DMS53 treated with DMSO at 0.1 percent for 48 hours (cell line): ENCODE measurements around the gene ENPP5.

Source experiments
- DNase-seq: peaks from one replicate; lab custom pipeline; 2025; ENCODE audit not compliant: unreplicated experiment; lab: John Stamatoyannopoulos, UW

ENPP5 gene, protein sequence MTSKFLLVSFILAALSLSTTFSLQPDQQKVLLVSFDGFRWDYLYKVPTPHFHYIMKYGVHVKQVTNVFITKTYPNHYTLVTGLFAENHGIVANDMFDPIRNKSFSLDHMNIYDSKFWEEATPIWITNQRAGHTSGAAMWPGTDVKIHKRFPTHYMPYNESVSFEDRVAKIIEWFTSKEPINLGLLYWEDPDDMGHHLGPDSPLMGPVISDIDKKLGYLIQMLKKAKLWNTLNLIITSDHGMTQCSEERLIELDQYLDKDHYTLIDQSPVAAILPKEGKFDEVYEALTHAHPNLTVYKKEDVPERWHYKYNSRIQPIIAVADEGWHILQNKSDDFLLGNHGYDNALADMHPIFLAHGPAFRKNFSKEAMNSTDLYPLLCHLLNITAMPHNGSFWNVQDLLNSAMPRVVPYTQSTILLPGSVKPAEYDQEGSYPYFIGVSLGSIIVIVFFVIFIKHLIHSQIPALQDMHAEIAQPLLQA

DNA sequence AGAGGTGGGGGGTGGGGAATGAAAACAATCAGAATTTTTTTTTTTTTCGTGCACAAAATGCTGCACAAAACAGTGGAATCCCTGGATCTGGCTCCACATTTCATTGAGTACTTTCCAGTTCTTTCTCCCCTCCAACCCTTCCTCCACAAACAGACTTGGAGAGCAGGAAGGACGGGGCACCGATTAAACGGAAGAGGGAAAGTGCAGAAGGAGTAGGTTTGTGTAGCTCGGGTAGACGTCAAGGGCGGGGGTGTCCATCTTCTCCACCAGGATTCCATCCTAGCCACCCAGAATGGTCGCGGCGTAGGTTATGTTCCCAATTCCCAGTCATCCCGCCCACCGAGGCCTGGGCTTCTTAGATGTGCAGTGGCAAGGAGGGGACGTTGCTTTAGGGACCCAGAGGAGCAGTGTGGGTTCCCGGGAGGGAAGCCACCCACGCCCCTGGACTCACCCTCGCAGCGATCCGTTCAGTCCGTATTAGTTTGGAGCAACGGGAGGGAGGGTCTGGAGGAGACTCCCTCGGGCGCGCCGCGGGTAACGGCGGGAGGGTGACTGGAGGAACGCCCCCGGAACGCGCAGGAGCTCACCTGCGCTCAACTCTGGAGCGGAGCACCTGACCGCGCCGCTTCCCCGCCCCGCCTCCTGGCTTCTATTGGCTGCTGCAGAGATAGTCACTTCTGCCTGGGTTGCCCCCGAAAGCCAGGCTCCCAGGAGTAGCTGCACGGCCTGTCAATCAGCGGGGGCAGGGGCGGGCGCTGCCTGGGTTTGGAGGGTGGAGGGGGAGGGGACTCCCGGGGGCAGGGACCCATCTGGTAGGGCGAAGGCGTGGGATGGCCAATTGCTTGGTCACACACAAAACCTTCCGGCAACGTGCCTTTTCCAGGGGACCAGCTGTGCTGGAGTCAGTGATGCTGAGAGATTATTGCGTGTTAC is at the start of gene ENPP5:
Gene ENPP5, minus strand, starts transcription at position 624 of the 933 bp plus-strand sequence. CDS start 2,718 bp downstream, outside the sequence.
- peak; percentile 94 for DNase-seq

DNA sequence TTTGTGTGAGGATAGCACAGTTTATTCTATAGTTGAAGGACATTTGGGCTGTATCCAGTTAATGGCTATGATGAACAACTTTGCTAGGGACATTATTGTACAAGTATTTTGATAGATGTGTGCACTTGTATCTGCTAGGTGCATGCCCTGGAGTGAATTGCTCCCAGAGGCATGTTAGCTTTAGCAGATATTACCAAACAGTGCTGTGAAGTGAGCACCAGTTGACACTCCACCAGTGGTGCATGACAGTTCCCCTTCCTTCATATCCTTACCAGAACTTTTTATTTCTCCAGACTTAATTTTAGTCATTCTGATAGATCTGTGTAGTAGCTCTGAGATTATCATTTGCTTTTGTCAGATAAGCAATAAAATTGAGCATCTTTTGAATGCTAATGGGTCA is 48.9 kb upstream of the ENPP5 start:
- no peak for DNase-seq

DNA sequence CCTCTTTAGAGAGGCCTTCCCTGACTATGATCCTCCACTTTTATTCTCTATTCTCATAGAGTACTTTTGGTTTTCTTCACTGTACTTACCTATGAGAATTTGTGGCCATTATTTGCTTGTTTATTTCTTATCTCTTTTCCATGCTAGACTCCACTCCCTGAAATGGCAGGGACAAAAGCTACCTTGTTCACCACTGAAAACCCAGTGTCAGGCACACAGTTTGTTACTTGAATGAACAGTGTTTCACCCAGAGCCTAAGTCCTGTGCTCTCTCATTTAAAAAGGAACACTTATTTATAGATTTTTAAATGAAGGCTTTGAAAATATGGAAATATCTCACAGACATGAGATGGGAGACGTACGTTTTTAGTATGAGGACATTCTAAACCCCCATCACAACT is 47.7 kb upstream of the ENPP5 start:
- no peak for DNase-seq

DNA sequence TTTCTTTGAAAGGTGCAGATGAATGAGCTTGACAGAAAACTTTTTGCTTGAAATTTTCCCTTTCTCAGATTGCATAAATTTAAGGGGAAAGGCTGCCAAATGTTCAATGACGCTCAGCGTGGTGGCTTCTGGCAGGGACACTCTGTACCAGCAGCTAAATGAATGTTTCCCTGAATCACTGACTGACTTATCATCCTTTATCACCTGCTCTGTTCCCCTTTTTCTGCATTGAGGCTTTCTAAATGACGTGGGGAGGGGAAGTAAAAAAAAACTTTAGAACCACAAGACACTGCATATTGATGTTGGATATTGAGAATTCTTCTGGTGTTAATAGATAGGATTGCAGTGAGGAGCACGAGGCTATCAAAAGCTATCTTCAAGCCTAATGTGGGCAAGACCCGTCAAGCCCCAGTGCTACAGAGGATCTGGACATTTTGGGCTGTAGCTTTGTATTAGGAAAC is 46.9 kb upstream of the ENPP5 start:
- DNase-seq: no peak

DNA sequence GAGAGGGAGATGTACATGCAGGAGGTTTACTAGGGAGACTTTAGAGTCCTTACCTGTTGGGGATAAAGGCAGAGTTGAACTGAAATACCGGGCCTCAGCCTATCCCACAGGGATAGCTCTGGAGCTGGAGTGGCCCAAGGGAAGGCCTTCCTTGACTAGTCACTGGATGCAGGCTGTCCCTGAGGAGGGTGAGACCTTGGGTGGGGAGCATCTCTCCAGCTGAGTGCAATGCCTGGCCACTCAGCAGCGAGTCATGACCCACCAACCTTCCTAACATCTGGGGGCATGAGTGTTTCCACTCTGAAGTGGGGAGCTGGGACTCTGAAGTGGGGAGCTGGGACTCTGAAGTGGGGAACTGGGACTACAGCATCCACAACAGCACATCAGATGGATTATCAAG is 46.1 kb upstream of the ENPP5 start:
- DNase-seq: no peak

DNA sequence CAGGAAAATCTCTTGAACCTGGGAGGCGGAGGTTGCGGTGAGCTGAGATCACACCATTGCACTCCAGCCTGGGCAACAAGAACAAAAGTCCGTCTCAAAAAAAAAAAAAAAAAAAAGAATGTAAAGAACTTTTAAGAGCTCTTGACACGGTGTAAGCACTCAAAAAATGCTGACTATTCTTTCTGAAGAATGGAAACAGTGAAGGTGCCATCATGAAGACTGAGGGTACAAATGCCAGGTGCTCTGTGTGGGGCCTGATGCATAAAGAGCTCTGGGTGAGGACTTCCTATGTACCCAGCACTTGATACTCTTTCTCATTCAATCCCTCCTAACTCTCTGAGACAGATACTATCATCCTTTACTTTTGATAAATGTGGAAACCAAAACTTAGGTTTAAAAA is 45.0 kb upstream of the ENPP5 start:
- DNase-seq: no peak

DNA sequence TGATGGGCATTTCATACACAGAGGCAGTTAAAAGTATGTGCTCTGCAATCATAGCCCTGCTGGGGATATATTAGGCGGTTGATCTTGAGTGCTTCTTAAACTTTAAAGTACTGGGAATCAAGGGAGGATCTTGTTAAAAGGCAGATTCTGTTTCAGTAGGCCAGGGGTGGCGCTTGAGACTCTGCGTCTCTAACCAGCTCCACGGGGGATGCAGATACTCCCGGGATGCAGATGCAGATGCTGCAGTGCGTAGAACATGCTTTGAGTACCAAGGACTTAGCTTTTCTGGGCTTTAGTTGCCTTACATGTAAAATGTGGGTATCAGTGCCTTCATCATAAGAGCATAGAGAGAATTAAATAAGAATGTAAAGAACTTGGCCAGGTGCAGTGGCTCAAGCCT is 44.4 kb upstream of the ENPP5 start:
- DNase-seq: no peak

DNA sequence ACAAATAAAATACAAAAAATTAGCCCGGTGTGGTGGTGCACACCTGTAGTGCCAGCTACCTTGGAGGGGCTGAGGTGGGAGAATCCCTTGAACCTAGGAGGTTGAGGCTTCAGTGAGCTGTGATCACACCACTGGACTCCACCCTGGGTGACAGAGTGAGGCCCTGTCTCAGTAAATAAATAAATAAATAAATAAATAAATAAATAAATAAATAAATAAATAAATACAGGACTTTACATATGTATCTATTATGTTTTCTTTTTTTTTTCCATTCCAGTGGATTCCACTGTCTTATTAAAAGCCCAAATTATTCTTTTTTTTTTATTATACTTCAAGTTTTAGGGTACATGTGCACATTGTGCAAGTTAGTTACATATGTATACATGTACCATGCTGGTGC is 41.1 kb upstream of the ENPP5 start:
- no peak for DNase-seq

DNA sequence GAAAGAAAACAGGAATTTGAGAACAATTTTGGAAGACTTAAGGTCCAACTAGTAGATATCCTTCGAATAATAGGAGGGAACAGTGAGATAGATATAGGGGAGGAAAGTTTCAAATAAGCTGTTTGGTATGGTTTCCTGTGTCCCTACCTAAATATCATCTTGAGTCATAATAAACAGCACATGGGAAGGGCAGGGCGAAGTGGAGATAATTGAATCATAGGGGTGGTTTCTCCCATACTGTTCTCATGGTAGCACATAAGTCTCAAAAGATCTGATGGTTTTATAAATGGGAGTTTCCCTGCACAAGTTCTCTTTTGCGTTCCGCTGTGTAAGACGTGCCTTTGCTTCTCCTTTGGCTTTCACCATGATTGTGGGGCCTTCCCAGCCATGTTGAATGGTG is 39.5 kb upstream of the ENPP5 start:
- DNase-seq: no peak

DNA sequence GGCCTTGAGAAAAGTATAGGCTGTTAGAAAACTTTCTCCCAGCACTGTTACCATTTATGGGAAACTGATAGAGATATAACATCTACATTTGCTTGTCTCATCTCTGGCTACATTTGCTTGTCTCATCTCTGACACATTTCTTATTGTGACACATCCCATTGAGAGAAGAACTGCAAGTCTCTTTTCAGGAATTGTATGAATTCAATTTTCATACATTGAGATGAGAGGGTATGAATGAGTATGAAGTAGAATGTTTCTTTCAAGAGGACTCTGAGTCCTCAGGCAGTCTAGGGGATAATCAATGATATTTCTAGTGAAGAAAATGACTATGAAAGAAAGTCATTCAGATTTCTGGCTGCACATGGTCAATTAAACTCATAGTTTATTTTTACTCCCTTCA is 37.5 kb upstream of the ENPP5 start:
- DNase-seq: no peak

DNA sequence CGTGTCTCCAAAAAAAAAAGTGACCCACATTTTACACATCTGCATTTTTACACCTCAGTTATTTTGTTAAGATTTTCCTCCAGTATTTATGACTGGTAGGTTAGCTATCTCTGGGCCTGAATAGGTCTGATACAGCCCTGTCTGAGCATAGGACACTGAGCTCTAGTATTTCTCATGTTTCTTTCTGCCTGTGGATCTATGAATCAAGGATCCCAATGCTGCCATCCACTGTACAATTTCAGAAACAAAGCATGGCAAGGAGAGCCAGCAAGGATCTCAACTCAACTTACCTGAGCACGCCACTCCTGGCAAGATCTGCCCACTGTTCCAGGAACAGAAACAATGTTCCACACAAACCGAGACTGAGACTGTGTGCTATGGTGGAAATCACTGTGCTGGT is 36.4 kb upstream of the ENPP5 start:
- DNase-seq: no peak

DNA sequence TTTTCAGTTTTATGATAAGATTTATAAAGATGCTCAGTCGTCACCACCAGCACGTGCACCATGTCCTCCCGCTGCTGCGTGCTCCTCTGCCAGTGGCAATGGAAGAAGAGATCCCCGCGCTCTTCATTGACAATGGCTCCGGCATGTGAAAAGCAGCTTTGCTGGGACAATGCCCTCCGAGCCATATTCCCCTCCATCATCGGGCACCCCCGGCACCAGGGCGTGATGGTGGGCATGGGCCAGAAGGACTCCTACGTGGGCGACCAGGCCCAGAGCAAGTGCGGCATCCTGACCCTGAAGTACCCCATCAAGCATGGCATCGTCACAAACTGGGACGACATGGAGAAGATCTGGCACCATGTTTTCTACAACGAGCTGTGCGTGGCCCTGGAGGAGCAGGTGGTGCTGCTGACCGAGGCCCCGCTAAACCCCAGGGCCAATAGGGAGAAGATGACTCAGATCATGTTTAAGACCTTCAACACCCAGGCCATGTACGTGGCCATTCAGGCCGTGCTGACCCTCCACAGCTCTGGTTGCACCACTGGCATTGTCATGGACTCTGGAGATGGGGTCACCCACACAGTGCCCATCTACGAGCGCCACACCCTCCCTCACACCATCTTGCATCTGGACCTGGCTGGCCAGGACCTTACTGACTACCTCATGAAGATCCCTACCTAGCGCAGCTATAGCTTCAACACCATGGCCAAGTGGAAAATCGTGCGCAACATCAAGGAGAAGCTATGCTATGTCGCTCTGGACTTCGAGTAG is 34.3 kb upstream of the ENPP5 start:
- DNase-seq: no peak

DNA sequence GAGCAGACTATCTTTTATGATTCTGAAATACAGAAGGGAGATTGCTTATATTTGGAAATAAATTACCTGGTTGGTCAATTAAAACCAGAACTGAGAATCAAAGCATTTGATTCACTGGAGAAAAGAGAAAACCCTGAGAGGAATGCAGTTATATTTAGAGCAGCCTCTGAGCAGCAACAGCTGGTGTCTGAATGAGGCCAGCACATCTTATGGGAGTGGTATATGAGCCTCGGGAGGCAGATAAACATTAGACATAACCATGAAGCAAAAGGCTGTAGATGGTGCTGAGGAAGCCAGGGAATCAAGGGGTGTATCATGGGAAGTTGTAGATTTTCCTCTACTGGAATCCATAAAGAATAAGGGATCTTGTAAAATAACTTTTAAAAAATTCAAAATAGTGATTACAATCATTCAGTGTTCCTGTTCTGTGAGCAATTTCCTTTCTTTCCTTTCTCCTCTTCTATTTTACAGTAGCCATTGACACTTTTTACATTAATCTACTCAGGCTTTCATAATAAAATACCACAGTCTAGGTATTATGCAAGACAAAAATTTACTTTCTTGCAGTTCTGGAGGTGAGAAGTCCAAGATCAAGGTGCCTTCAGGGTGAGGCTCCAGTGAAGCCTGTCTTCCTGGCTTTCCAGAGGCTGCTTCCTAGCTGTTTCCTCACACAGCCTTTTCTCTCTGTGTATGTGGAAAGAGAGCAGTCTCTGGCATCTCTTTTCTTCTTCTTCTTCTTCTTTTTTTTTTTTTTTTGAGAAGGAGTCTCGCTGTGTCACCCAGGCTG is 32.8 kb upstream of the ENPP5 start:
- DNase-seq: no peak

DNA sequence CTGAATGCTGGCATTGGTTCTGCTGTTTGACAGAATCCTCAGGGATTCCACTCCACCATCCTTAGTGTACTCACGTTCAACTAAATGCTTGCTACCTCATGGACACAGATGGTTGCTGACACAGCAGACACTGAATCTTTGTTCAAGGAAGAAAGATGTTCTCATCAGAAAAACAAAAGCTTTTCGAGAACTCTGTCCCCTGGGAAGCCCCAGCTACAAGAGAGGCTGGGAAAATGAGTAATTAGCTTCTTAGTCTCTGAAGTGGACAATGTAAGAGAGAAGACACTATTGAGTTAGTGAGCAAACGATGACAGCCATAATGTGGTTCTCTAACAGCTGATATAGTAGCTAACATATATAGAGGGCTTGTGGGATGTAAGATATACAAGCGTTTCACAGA is 30.9 kb upstream of the ENPP5 start:
- no peak for DNase-seq

DNA sequence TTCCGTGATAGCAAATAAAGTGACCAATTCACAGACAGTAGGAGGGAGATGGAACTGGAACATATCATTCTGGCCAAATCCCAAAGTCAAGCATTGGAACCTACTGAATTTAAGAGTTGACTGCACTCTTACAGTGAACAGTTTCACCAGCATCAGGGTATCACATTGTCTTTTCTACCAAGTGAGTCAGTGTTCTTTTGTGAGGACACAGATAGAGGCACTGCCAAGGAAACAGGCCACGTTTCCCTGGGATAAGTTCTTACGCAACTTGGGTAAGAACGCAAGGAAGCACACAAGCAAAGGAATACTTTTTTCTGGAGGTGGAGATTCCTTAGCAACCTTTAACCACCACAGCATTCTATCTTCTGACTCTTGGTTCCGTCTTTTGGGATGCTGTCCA is 28.6 kb upstream of the ENPP5 start:
- no peak for DNase-seq

DNA sequence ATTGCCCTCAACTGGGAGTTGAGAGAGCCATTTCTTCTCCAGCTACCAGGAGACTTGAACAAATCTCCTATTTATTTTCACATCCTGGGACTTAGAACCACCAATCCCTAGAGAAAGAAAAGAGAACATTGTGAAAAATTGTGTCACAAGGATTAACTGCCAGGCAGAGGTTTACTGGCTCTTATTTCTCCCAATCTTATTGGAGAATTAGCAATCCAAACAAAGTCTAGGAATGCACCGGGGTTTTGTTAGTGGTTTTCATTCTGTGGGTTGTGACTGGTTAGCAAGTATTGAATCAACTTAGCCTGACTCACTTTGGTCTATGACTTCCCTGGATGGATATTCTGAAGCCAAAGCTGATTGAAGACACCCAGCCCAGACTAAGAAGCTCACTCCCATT is 21.2 kb upstream of the ENPP5 start:
- no peak for DNase-seq

DNA sequence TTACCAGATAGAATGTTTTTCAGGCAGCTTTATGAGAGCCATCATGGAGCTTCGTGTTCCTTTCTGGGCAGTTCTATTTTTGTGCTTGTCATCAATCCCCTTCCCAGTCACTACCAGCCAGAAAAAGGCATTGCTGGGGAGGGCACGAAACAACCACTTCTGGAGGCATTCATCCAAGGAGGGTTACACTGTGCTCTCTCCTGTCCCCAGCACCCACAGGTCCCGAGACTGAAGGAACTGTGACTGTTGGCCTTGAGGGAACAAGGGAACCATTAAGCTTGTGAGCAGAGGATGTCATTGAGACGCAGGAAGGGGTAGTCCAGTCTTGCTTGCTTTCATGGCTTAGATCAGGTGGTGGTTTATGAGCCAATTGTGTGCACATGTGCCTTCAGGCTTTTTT is 20.1 kb upstream of the ENPP5 start:
- DNase-seq: no peak

DNA sequence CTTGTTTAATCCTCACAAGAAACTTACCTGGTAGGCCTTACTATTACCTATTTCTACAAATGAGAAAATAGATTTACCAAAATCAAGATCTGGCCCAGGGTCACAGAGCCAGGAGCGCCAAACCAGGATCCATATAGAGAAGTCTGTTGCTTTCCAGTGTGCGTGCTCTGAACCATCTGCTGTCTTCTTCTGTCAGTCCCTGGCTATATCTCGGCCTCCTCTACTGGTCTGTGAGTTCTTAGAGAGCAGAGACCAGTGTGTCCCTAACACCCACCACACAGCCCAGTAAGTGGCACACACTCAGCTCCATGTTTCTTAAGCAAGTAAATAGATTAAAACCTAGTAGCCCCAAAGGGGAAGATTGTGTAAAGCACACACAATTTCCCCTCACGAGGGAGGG is 18.9 kb upstream of the ENPP5 start:
- DNase-seq: no peak

DNA sequence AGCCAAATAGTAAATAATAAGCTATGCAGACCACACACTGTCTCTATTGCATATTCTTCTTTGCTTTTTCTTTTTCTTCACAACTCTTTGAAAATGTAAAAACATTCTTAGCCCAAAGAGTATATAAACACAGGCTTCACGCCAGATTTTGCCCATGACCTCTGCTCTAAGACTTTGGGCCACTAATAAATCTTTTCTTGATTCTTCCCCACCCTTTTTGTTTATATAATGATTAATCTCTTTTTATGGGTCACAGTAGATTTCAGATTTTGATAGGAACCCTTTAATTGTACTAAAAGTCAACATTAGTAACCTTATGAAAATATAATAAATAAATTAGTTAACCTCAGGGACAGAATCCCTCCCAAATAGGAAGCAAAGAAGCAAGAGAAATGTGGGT is 15.8 kb upstream of the ENPP5 start:
- DNase-seq: no peak

DNA sequence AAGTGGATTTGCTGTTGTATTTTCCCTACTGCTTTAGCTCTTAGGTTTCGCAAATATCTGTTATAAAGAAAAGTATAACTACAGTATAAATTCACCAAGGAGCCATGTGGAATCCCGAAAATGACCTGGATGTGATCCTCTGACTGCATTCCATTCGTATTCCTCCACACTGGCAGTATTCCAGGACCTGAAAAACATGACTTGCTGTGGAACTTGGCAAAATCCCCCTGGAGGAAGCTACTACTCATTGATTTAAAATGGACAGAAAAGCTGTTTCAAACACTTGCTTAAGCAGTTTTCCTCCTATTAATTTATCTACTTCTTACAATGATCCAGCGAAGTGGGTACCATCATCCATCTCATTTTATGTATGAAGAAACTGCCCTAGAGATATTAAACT is 13.3 kb upstream of the ENPP5 start:
- no peak for DNase-seq
